ENCODE results near the gene TBC1D10A. TPM values are rescaled to one million over a fixed set of nuclear protein-coding genes. Genes with fewer than 3 reads are reported as not detected.

TBC1D10A gene
- total RNA-seq, 1 experiment from 2014 or later, result 8.4 TPM

- peaks cover 4% of the 10 kb centered on the region for H3K4me1 ChIP-seq (ENCODE audit: insufficient read depth, low read length)
- no peak overlapping the region for H2AK5ac ChIP-seq (ENCODE audit: insufficient read length, low read length)
- H3K36me3 Mint-ChIP-seq (ENCODE audit: insufficient read depth in 1 of 3, low read depth in 3 of 3), result peaks cover 3 to 13% (median 7%) of the 10 kb centered on the region in 3 experiments; a peak in 4 of 7 replicates
- H3K79me1 ChIP-seq (ENCODE audit: insufficient read depth, low read depth, low read length, poor library complexity, severe bottlenecking), result no peaks in the 10 kb centered on the region
- TF ChIP-seq CTCF (conservative IDR thresholded peaks at IDR 0.05), result no peak
- no peaks in the 10 kb centered on the region for H4K20me1 ChIP-seq (ENCODE audit: control insufficient read depth, insufficient read depth, insufficient read length)
- no peak overlapping the region for H3K9ac ChIP-seq (ENCODE audit: extremely low read depth, insufficient read length, low read length)
- H3K4me1 Mint-ChIP-seq, result peaks cover 20 to 21% of the 10 kb centered on the region in 2 experiments
- H2BK12ac ChIP-seq (ENCODE audit: insufficient read length, low read depth, low read length), result no peak overlapping the region
- peak overlapping the region in 1 of 2 experiments; percentile 36; a peak in 3 of 5 replicates for H3K4me3 Mint-ChIP-seq
- H2BK15ac ChIP-seq (ENCODE audit: low read depth, low read length), result no peak overlapping the region
- no peak overlapping the region for H4K8ac ChIP-seq (replicated peaks; ENCODE audit: insufficient read length, low read depth, low read length)
- WGBS (ENCODE audit: extremely low coverage, insufficient read length, low lambda C conversion rate), result no CpG with 5 or more reads among the region's 10 CpGs
- no peaks in the 10 kb centered on the region for H3K27me3 Mint-ChIP-seq (ENCODE audit: low read depth)
- H2BK120ac ChIP-seq (ENCODE audit: low read depth, low read length, poor library complexity, severe bottlenecking), result no peak overlapping the region
- H3K23ac ChIP-seq (ENCODE audit: insufficient read length, low read depth, low read length), result no peak overlapping the region
- H2BK20ac ChIP-seq (ENCODE audit: low read depth, low read length, poor library complexity, severe bottlenecking), result no peak overlapping the region
- H3K27me3 ChIP-seq (ENCODE audit: insufficient read depth, low read length), result no peaks in the 10 kb centered on the region
- peak overlapping the region; percentile 55 to 87 (median 66); a peak in 6 of 7 replicates for H3K27ac Mint-ChIP-seq
- no peak overlapping the region for H3K4me2 ChIP-seq (ENCODE audit: insufficient read depth, insufficient read length, low read length)
- H3K9me3 Mint-ChIP-seq, result no peaks in the 10 kb centered on the region
- no peak overlapping the region for H3K14ac ChIP-seq (ENCODE audit: insufficient read depth, low read length)
- no peak overlapping the region for H4K91ac ChIP-seq (ENCODE audit: insufficient read length, low read depth, low read length)
- no peak overlapping the region for H3T11ph ChIP-seq (ENCODE audit: low read length)
- no peak overlapping the region for H2BK5ac ChIP-seq (ENCODE audit: insufficient read length, low read length)
- no peaks in the 10 kb centered on the region for H3K23me2 ChIP-seq (ENCODE audit: insufficient read length, low read depth, low read length, poor library complexity, severe bottlenecking)
- H3K9me3 ChIP-seq (ENCODE audit: control insufficient read depth, low read depth, low read length), result no peaks in the 10 kb centered on the region
- no peak overlapping the region for H3K56ac ChIP-seq (ENCODE audit: insufficient read length, low read depth, low read length)
- H3K4ac ChIP-seq (ENCODE audit: low read depth, low read length), result no peak overlapping the region; the same call in 1 of the 2 replicates
- no peaks in the 10 kb centered on the region for H3K79me2 ChIP-seq (ENCODE audit: insufficient read depth, low read length)
- no peak overlapping the region for H4K5ac ChIP-seq (ENCODE audit: insufficient read length, low read depth, low read length)
- no peak overlapping the region for H3K18ac ChIP-seq (ENCODE audit: insufficient read length, low read depth, low read length)
- no peak overlapping the region for H3K27ac ChIP-seq (ENCODE audit: insufficient read length, low read depth, low read length)
- no peak for DNase-seq
- H2AFZ ChIP-seq (ENCODE audit: low read length), result no peak overlapping the region
Measured at GRCh38 chr22:30361916-30362650, 35.3 kb upstream of the TBC1D10A start.

All from H9 (cell line).